Kidney (tissue), 22 donors: ENCODE data around the gene ALDOA. TPM values are rescaled to one million over a fixed set of nuclear protein-coding genes. Genes with fewer than 3 reads are reported as not detected.

Experiments
- DNase-seq, 5 donors: peaks; one replicate each; pipeline ENCODE4 v3.0.0-alpha.2; 2013 to 2020
- FAIRE-seq: peaks from 2 replicates; lab custom pipeline; 2012; peaks lifted over from hg19 to GRCh38; lab: Jason Lieb, UNC
- H3K27ac ChIP-seq, 2 donors: one replicate each; pipeline ENCODE4 v1.7.0; 2013; ENCODE audit warnings: low read depth in 2 of 2, low read length in 2 of 2, inconsistent platforms in 1 of 2
- H3K27me3 ChIP-seq: one replicate; pipeline ENCODE4 v1.7.1; 2013; ENCODE audit warnings: low read length, inconsistent platforms; ENCODE audit not compliant: control insufficient read depth, insufficient read depth
- H3K36me3 ChIP-seq, 3 donors: one replicate each; pipeline versions ENCODE4 v1.7.0 to v1.7.1; 2013; ENCODE audit warnings: low read length in 3 of 3, control low read depth in 1 of 3, inconsistent platforms in 1 of 3; ENCODE audit not compliant: insufficient read depth in 3 of 3, control insufficient read depth in 2 of 3
- H3K4me1 ChIP-seq, 3 donors: one replicate each; pipeline versions ENCODE4 v1.7.0 to v1.7.1; 2013; ENCODE audit warnings: low read length in 3 of 3, inconsistent platforms in 1 of 3, low read depth in 1 of 3; ENCODE audit not compliant: control insufficient read depth in 2 of 3, insufficient read depth in 2 of 3
- H3K4me3 ChIP-seq, 3 donors: one replicate each; pipeline versions ENCODE4 v1.7.0 to v1.8.1; 2013; ENCODE audit warnings: low read length in 3 of 3, control low read depth in 1 of 3, inconsistent platforms in 1 of 3
- H3K9ac ChIP-seq, 3 donors: one replicate each; pipeline versions ENCODE4 v1.7.0 to v1.7.1; 2013; ENCODE audit warnings: low read length in 3 of 3, control low read depth in 1 of 3, inconsistent platforms in 1 of 3
- H3K9me3 ChIP-seq, 3 donors: one replicate each; pipeline versions ENCODE4 v1.7.0 to v1.7.1; 2013; ENCODE audit warnings: low read length in 3 of 3, control low read depth in 1 of 3, inconsistent platforms in 1 of 3; ENCODE audit not compliant: control insufficient read depth in 2 of 3, insufficient read depth in 1 of 3
- intact Hi-C: fragments of 100-400 bp; cut with DNase I; formaldehyde crosslinking; loops from one replicate; pipeline ENCODE4 v1.11.1; 2022
- long read RNA-seq, 10 donors: library from polyadenylated mRNA in 1 of 10; unstranded in 1 of 10; transcript quantifications; one replicate each; pipeline ENCODE4 v2.0.0 and lab custom pipeline, GENCODE V29; 2021 to 2026
- polyA plus RNA-seq: library from polyadenylated mRNA; stranded (reverse); fragments of 350-450 nt; fragmentation: Illumina TruSeq; extraction: RNeasy Lipid Tissue Mini Kit (QIAGEN cat#74804); gene quantifications from one replicate; pipeline ENCODE4 v1.2.3, GENCODE V29; 2014; ENCODE audit warnings: low read depth, low replicate concordance; ENCODE audit not compliant: insufficient read depth
- total RNA-seq: library from RNA; stranded (reverse); fragmentation: NEBNext Ultra II Directional; extraction: Animal tissue kit (Norgen Biotek cat#: 25700); gene quantifications from one replicate; pipeline ENCODE4 v1.2.1, GENCODE V29; 2021
- TF ChIP-seq, protein P1 (sequence below): IDR thresholded peaks from 3 replicates; pipeline ENCODE4 v1.5.1; 2012; ENCODE audit warnings: mild to moderate bottlenecking, moderate library complexity, borderline replicate concordance; ENCODE audit not compliant: insufficient read depth; ENCODE audit errors: extremely low read depth
- donor health status: control.
- donor health status: control.
- donor health status: control.
- donor health status: control.
- donor health status: control.
- donor health status: DM: yes; HTN: yes; CAD: no.
- donor health status: Normal renal cell carcinoma (clear cell type).

ALDOA gene
- total RNA-seq (1,017 TPM), polyA plus RNA-seq (1,506 TPM)
- long read RNA-seq, donor 1, transcript ALDOA-209 (9 exons, 1,579 nt) = major isoform, 178 of 246 reads
- long read RNA-seq, donor 1, transcript ALDOA-206 (9 exons, 1,550 nt) = minor isoform, 7 of 246 reads
- long read RNA-seq, donor 1, partial matches to known transcripts = 50 of 246 reads
- long read RNA-seq, donor 1, other reads (novel, unspliced or antisense) = 0 of 246 reads
- long read RNA-seq, donor 2, transcript ALDOA-209 (9 exons, 1,579 nt) = major isoform, 168 of 214 reads
- long read RNA-seq, donor 2, transcript ALDOA-206 (9 exons, 1,550 nt) = minor isoform, 17 of 214 reads
- long read RNA-seq, donor 2, partial matches to known transcripts = 19 of 214 reads
- long read RNA-seq, donor 2, other reads (novel, unspliced or antisense) = 0 of 214 reads
- long read RNA-seq, donor 3, transcript ALDOA-219 (8 exons, 1,499 nt) = minor isoform, 9 of 346 reads
- long read RNA-seq, donor 3, transcript ALDOA-217 (2 exons, 554 nt) = minor isoform, 9 of 346 reads
- long read RNA-seq, donor 3, transcript ALDOA-209 (9 exons, 1,579 nt) = major isoform, 257 of 346 reads
- long read RNA-seq, donor 3, transcript ALDOA-206 (9 exons, 1,550 nt) = minor isoform, 20 of 346 reads
- long read RNA-seq, donor 3, partial matches to known transcripts = 43 of 346 reads
- long read RNA-seq, donor 3, other reads (novel, unspliced or antisense) = 0 of 346 reads
- long read RNA-seq, donor 4, transcript ALDOA-209 (9 exons, 1,579 nt) = major isoform, 173 of 191 reads
- long read RNA-seq, donor 4, transcript ALDOA-206 (9 exons, 1,550 nt) = minor isoform, 11 of 191 reads
- long read RNA-seq, donor 4, partial matches to known transcripts = 0 of 191 reads
- long read RNA-seq, donor 4, other reads (novel, unspliced or antisense) = 0 of 191 reads
- long read RNA-seq, donor 5, transcript ALDOA-209 (9 exons, 1,579 nt) = major isoform, 7 of 9 reads
- long read RNA-seq, donor 5, partial matches to known transcripts = 0 of 9 reads
- long read RNA-seq, donor 5, other reads (novel, unspliced or antisense) = 0 of 9 reads
- long read RNA-seq, donor 6, transcript ALDOA-206 (9 exons, 1,550 nt) = minor isoform, 13 of 151 reads
- long read RNA-seq, donor 6, transcript ALDOA-219 (8 exons, 1,499 nt) = minor isoform, 5 of 151 reads
- long read RNA-seq, donor 6, transcript ALDOA-209 (9 exons, 1,579 nt) = major isoform, 117 of 151 reads
- long read RNA-seq, donor 6, partial matches to known transcripts = 8 of 151 reads
- long read RNA-seq, donor 6, other reads (novel, unspliced or antisense) = 0 of 151 reads
- long read RNA-seq, donor 7, transcript ALDOA-209 (9 exons, 1,579 nt) = major isoform, 752 of 851 reads
- long read RNA-seq, donor 7, transcript ALDOA-206 (9 exons, 1,550 nt) = minor isoform, 34 of 851 reads
- long read RNA-seq, donor 7, partial matches to known transcripts = 3 of 851 reads
- long read RNA-seq, donor 7, other reads (novel, unspliced or antisense) = 57 of 851 reads
- long read RNA-seq, donor 8, transcript ALDOA-209 (9 exons, 1,579 nt) = major isoform, 124 of 209 reads
- long read RNA-seq, donor 8, transcript ALDOA-206 (9 exons, 1,550 nt) = minor isoform, 5 of 209 reads
- long read RNA-seq, donor 8, partial matches to known transcripts = 73 of 209 reads
- long read RNA-seq, donor 8, other reads (novel, unspliced or antisense) = 0 of 209 reads
- long read RNA-seq, donor 9, transcript ALDOA-209 (9 exons, 1,579 nt) = major isoform, 76 of 97 reads
- long read RNA-seq, donor 9, partial matches to known transcripts = 11 of 97 reads
- long read RNA-seq, donor 9, other reads (novel, unspliced or antisense) = 0 of 97 reads
- long read RNA-seq, donor 10, transcript ALDOA-209 (9 exons, 1,579 nt) = major isoform, 129 of 168 reads
- long read RNA-seq, donor 10, transcript ALDOA-219 (8 exons, 1,499 nt) = minor isoform, 5 of 168 reads
- long read RNA-seq, donor 10, transcript ALDOA-206 (9 exons, 1,550 nt) = minor isoform, 13 of 168 reads
- long read RNA-seq, donor 10, partial matches to known transcripts = 11 of 168 reads
- long read RNA-seq, donor 10, other reads (novel, unspliced or antisense) = 0 of 168 reads

DNA sequence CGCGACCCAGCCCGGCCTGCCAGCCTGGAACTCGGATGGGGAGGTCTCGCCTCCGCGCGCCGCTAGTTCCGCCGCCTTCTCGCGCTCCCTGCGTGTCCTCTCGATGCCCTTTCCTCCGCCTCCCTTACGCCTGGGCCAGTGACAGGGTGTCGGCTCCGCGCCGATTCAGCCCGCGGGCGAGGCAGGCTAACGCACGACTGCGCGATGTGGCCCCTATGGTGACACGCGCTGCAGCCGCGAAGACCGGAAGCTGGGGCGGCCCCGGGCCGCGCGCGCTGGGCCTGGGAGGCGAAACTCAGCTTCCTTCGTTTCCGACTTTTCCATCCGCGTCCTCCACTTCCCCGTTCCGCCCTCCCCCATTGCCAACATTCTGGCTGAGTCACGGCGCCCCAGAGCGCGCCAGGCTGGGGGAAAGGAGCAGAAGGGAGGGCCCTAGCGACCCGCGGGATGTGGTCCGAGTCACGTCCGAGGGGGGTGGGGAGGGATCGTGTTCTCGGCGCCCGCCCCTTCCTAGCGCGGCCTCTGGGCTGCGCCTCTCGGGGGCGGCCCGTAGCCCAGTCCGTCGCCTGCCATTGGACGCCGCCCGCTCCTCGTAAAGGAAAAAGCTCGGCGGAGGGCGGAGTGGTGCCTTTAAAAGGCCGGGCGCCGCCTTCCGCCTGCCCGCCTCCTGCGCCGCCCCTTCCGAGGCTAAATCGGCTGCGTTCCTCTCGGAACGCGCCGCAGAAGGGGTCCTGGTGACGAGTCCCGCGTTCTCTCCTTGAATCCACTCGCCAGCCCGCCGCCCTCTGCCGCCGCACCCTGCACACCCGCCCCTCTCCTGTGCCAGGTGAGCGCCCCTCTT, at the start of gene ALDOA:
ALDOA (plus strand) TSS at position 659 of the 841 bp plus-strand sequence. CDS start 1,138 bp downstream, outside the sequence.
- Histone ChIP-seq H3K4me3 (peak within 1 kb of the TSS; percentile 64 to 91 (median 81)), H3K27ac (peak within 1 kb of the TSS; percentile 99), H3K27me3 (no peaks in the 10 kb centered on the region), H3K9ac (peak within 1 kb of the TSS; percentile 67 to 97 (median 95)), H3K4me1 (peaks cover 0 to 42% (median 18%) of the 10 kb centered on the region in 3 donors), H3K9me3 (no peaks in the 10 kb centered on the region), H3K36me3 (peaks cover 8 to 35% (median 26%) of the 10 kb centered on the region in 3 donors)
- FAIRE-seq = peak; percentile 19
- TF ChIP-seq, protein P1, sequence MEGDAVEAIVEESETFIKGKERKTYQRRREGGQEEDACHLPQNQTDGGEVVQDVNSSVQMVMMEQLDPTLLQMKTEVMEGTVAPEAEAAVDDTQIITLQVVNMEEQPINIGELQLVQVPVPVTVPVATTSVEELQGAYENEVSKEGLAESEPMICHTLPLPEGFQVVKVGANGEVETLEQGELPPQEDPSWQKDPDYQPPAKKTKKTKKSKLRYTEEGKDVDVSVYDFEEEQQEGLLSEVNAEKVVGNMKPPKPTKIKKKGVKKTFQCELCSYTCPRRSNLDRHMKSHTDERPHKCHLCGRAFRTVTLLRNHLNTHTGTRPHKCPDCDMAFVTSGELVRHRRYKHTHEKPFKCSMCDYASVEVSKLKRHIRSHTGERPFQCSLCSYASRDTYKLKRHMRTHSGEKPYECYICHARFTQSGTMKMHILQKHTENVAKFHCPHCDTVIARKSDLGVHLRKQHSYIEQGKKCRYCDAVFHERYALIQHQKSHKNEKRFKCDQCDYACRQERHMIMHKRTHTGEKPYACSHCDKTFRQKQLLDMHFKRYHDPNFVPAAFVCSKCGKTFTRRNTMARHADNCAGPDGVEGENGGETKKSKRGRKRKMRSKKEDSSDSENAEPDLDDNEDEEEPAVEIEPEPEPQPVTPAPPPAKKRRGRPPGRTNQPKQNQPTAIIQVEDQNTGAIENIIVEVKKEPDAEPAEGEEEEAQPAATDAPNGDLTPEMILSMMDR = peak; percentile 24
- peak; percentile 98 to 100 (median 98) for DNase-seq
- intact Hi-C loops = no loop called here

DNA sequence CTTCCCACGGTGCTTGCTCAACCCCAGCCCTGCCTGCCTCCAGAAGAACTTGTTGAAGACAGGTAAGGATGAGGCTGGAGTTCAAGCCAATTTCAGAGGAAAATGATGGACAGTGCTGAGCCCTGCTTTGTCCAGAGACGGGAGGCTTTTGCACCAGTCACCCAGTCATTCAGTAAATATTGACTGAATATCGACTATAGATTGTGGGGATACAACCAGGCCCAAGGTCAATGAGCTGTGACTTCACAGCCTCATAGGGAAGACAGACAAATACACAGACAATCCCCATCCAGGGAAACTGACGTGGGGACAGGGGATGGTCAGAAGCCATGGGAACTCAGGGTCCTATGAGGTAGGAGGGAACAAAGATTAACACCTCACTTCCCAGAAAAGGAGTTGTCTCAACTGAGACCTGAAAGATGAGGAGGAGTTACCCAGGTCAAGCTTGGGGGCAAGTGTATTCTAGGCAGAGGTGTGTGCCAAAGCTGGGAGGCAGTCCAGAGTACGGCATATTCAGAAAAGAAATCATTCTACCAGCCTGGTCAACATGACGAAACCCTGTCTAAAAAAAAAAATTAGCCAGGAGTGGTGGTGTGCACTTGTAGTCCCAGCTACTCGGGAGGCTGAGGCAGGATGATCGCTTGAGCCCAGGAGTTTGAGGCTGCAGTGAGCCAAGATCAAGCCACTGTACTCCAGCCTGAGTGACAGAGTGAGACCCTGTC, 48.8 kb upstream of the ALDOA start:
- H3K27me3 ChIP-seq = no peaks in the 10 kb centered on the region
- intact Hi-C loops = no loop called here

More for the DNA sequence above, 48.8 kb upstream of the ALDOA start:
- TF ChIP-seq, protein P1 = no peak
- no peak overlapping the region for H3K9ac ChIP-seq
- H3K4me3 ChIP-seq = no peak overlapping the region
- no peak for FAIRE-seq
- no peak overlapping the region for H3K27ac ChIP-seq
- no peaks in the 10 kb centered on the region for H3K9me3 ChIP-seq
- H3K36me3 ChIP-seq = no peaks in the 10 kb centered on the region
- DNase-seq = no peak
- peaks cover 0 to 7% (median 0%) of the 10 kb centered on the region in 3 donors for H3K4me1 ChIP-seq
